ENCODE measurements around the gene IFI27L2.

- TF ChIP-seq CTCF (IDR thresholded peaks at IDR 0.05; ENCODE audit: control extremely low read depth in 1 of 3, insufficient read depth in 1 of 3, low read depth in 1 of 3, low read length in 3 of 3), result no peak
- no peak for TF ChIP-seq POLR2A (IDR thresholded peaks at IDR 0.05; ENCODE audit: control extremely low read depth in 1 of 2, low read depth in 2 of 2, low read length in 2 of 2)
- no peak for TF ChIP-seq EZH2 (IDR thresholded peaks at IDR 0.05; ENCODE audit: low read depth, low read length, severe bottlenecking)
- TF ChIP-seq EGR1 (IDR thresholded peaks at IDR 0.05; ENCODE audit: borderline replicate concordance, low read depth, low read length), result no peak
- TF ChIP-seq SAP30 (IDR thresholded peaks at IDR 0.05; ENCODE audit: insufficient read depth, insufficient replicate concordance, low read length), result no peak
- TF ChIP-seq TEAD4 (IDR thresholded peaks at IDR 0.05; ENCODE audit: low read depth, low read length), result no peak
- no peak for TF ChIP-seq GABPA (IDR thresholded peaks at IDR 0.05; ENCODE audit: borderline replicate concordance, insufficient read depth, low read length)
- no peak for TF ChIP-seq SP1 (IDR thresholded peaks at IDR 0.05; ENCODE audit: low read depth, low read length)
Observed at GRCh38 chr14:94143711-94144110, 14.3 kb upstream of the IFI27L2 start.
